GM19043 (cell line): ENCODE measurements around the gene OR10A6.

ENCODE experiments used
- ATAC-seq: cut with Tn5 transposase; IDR thresholded peaks from one replicate; pipeline ENCODE4 v1.9.1; 2021; ENCODE audit warnings: low read depth; ENCODE audit not compliant: unreplicated experiment

The OR10A6 gene

GRCh38 chr11:7910286-7910788 is 20.7 kb downstream of the OR10A6 start:
- ATAC-seq: no peak

- no peak for ATAC-seq
Observed at GRCh38 chr11:7909585-7910285, 21.3 kb downstream of the OR10A6 start.

- ATAC-seq: no peak
Observed at GRCh38 chr11:7907121-7907520, 23.9 kb downstream of the OR10A6 start.

- ATAC-seq: no peak
Observed at GRCh38 chr11:7906481-7906880, 24.6 kb downstream of the OR10A6 start.

- ATAC-seq: no peak
Observed at GRCh38 chr11:7905961-7906429, 25.1 kb downstream of the OR10A6 start.

GRCh38 chr11:7905549-7905948 is 25.5 kb downstream of the OR10A6 start:
- ATAC-seq: no peak

GRCh38 chr11:7904917-7905316 is 26.2 kb downstream of the OR10A6 start:
- no peak for ATAC-seq

GRCh38 chr11:7903940-7904339 is 27.1 kb downstream of the OR10A6 start:
- no peak for ATAC-seq

GRCh38 chr11:7901319-7901854 is 29.7 kb downstream of the OR10A6 start:
- ATAC-seq: no peak

GRCh38 chr11:7900686-7901085 is 30.4 kb downstream of the OR10A6 start:
- no peak for ATAC-seq

GRCh38 chr11:7899418-7899817 is 31.6 kb downstream of the OR10A6 start:
- ATAC-seq: no peak

GRCh38 chr11:7898666-7899283 is 32.3 kb downstream of the OR10A6 start:
- ATAC-seq: no peak

- ATAC-seq: no peak
Observed at GRCh38 chr11:7896009-7896785, 34.9 kb downstream of the OR10A6 start.

- no peak for ATAC-seq
Observed at GRCh38 chr11:7894251-7894650, 36.8 kb downstream of the OR10A6 start.

GRCh38 chr11:7893796-7894195 is 37.3 kb downstream of the OR10A6 start:
- ATAC-seq: no peak

GRCh38 chr11:7892840-7893254 is 38.2 kb downstream of the OR10A6 start:
- ATAC-seq: peak; percentile 50

GRCh38 chr11:7892059-7892699 is 38.9 kb downstream of the OR10A6 start:
- peak; percentile 42 for ATAC-seq

GRCh38 chr11:7890417-7891172 is 40.5 kb downstream of the OR10A6 start:
- peak; percentile 59 for ATAC-seq

- ATAC-seq: no peak
Observed at GRCh38 chr11:7889985-7890384, 41.1 kb downstream of the OR10A6 start.

- no peak for ATAC-seq
Observed at GRCh38 chr11:7882860-7883259, 48.2 kb downstream of the OR10A6 start.
